ENCODE measurements around the gene SEMA5A. TPM values are rescaled to one million over a fixed set of nuclear protein-coding genes. Genes with fewer than 3 reads are reported as not detected.

The SEMA5A gene
- total RNA-seq, 1 donor from 2014 or later, result under 0.01 TPM

GRCh38 chr5:9515436-9515835 is 30.4 kb downstream of the SEMA5A start:
- no peak for DNase-seq (ENCODE audit: low read depth in 2 of 2)

DNA sequence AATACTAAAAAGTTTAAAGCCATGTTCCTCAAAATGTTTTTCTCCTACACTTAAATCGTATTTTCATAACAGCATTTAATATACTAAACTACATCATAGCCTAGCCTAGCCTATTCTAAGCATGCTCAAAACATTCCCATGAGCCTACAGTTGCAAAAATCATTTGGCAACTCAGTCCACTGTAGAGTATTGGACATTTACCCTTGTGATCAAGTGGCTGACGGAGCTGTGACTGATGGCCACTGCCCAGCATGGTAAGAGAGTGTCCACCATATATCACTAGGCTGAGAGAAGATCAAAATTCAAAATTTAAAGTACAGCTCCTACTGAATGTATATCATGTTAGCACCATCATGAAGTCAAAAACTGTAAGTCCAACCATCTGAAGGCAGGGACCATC is 30.9 kb downstream of the SEMA5A start:
- no peak for DNase-seq (ENCODE audit: low read depth in 2 of 2)

- no peak for DNase-seq (ENCODE audit: low read depth in 2 of 2)
Measured at GRCh38 chr5:9513827-9514226, 32.0 kb downstream of the SEMA5A start.

GRCh38 chr5:9512457-9512856 is 33.4 kb downstream of the SEMA5A start:
- no peak for DNase-seq (ENCODE audit: low read depth in 2 of 2)

- DNase-seq (ENCODE audit: low read depth in 2 of 2), result no peak
Measured at GRCh38 chr5:9507974-9508373, 37.9 kb downstream of the SEMA5A start.

DNA sequence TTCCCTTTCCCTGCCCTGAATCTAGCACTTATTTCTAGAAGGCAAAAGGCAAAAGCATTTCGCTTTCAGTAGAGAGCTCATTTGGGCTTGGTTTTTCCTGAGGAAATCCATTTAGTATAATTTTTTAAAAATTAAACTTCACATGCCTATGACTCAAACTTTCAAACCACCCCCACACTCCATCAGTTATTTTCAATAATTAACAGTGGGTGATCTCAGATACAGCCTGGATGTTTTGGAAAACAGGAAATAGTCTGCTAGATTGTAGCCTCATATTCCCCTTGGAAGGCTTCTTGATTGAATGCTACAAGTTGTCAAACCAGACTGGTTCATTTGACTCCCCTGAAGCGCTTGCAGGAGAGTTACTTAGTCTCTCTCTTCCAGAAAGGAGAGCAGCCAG is 40.6 kb downstream of the SEMA5A start:
- DNase-seq (ENCODE audit: low read depth in 2 of 2), result no peak

GRCh38 chr5:9502864-9503263 is 43.0 kb downstream of the SEMA5A start:
- DNase-seq (ENCODE audit: low read depth in 2 of 2), result no peak

GRCh38 chr5:9502050-9502834 is 43.6 kb downstream of the SEMA5A start:
- no peak for DNase-seq (ENCODE audit: low read depth in 2 of 2)

- no peak for DNase-seq (ENCODE audit: low read depth in 2 of 2)
Measured at GRCh38 chr5:9500625-9501024, 45.2 kb downstream of the SEMA5A start.

DNA sequence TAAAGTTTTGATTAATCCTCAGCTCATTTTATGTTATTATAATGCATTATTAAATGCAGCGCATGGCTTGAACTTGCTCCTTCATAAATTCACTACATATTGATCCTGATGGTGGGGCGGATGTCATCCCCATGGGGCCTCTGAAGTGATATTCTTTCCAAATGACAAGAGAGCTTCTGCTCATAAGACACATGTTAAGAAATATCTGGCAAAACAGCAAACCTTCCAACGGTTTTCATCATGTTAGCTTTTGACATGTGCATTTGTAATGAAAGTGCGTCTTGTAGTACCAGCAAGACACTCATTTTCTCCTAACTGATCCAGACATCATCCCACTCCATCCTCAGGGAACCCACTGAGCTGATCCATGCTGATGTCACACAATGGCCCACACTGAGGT is 45.7 kb downstream of the SEMA5A start:
- no peak for DNase-seq (ENCODE audit: low read depth in 2 of 2)

DNA sequence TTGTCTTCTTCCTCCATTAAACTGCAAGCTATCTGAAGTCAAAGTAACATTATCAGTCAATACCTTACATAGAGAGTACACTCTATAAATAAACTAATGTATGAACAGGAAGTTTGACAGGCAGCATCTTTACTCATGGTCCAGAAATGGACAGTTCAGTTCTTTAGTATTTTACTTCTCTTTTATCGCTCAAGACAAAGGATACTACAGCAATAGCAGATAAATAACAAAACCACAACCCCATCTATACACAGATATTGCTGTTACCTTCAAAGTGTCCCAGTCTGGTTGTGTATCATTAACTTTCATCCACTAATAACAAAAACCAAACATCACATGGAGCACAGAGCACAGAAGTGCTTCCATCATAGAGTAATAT is 46.4 kb downstream of the SEMA5A start:
- no peak for DNase-seq (ENCODE audit: low read depth in 2 of 2)

- peak in 1 of 2 donors; percentile 51 for DNase-seq (ENCODE audit: low read depth in 2 of 2)
Measured at GRCh38 chr5:9498541-9499497, 47.1 kb downstream of the SEMA5A start.

GRCh38 chr5:9497347-9497746 is 48.5 kb downstream of the SEMA5A start:
- DNase-seq (ENCODE audit: low read depth in 2 of 2), result no peak

DNA sequence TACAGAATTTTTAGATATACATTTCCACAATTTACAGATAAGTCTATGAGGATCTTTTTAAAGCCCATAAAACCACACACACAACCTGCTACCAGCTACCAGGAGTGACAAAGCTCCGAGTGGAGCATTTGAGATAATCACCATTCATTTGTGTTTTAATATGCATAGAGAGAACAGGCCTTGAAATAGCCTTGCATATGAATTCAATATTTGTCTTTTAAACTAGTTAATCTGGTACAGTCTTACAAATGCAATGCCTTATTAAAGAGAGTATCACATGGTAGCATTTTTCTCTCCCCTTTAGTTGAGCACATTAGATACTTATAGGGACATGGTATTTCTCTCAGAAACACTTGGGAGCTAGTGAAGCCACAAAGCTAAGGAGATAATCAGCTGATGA is 49.1 kb downstream of the SEMA5A start:
- no peak for DNase-seq (ENCODE audit: low read depth in 2 of 2)

- DNase-seq (ENCODE audit: low read depth in 2 of 2), result no peak
Measured at GRCh38 chr5:9495121-9495520, 50.8 kb downstream of the SEMA5A start.

GRCh38 chr5:9494301-9494700 is 51.6 kb downstream of the SEMA5A start:
- DNase-seq (ENCODE audit: low read depth in 2 of 2), result no peak

DNA sequence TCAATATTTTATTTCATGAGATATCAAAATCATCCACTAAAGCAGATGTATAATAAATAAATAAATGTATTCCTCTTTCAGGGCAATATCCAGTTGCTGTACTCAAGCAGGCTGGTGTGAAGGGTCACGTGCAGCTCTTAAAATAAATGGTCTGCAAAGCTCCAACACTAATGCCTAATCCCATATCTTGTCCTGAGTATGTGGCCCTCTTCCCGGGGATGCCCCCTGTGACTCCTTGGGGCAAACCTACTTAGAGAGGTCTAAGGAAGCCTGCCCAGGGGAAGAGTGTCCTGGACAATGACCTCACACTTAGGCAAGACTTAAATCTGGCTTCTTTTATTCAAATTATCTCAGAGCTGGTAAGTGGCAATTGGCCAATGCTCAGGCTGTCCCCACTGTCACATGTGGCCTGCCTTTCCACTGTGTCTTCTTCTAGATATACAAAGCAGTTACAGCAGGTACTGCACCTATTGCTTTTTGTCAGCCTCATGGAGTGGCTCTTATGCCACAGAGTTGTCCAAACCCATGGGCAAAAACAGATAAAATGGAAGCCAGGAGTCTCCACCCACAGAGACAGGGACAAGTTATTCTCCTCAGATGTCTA is 55.3 kb downstream of the SEMA5A start:
- no peak for DNase-seq (ENCODE audit: low read depth in 2 of 2)

- DNase-seq (ENCODE audit: low read depth in 2 of 2), result no peak
Measured at GRCh38 chr5:9483779-9484178, 62.1 kb downstream of the SEMA5A start.

DNA sequence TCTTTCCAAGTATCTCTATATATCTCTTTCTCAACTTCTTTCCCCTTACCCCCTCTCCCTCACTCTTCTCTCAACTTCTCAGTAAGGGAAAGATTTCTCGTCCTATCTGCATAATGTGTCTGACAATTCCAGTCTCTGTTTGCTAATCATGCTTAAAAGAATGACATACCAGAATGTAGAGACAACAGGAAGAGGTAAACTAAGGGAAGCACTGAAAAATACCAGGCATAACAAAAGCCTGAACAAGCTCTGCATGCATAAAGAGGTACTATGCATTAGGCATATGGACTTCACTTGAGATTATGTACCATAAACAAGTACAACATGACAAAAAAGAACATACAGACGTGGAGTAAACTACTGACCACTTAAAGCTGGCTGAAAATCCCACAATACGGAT is 62.6 kb downstream of the SEMA5A start:
- DNase-seq (ENCODE audit: low read depth in 2 of 2), result no peak

- no peak for DNase-seq (ENCODE audit: low read depth in 2 of 2)
Measured at GRCh38 chr5:9482381-9482780, 63.5 kb downstream of the SEMA5A start.

DNA sequence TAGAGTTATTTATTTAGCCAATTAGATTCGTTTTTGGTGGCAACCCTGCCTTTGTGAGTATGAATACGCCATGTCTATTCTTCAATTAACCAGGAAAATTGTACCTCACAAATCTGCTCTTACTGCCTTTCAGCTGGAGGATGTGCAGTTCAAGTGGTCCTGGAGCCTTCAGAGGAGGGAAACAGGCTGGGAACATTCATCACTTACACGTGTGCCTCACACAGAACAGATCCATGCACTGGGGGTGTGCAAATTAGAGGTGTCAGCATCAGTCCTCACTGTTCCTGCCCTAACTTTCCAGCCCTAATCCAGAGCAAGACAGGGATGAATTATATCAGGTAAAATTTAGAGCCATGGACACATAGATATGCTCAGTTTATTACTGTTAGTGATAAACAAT is 65.4 kb downstream of the SEMA5A start:
- DNase-seq (ENCODE audit: low read depth in 2 of 2), result no peak

DNA sequence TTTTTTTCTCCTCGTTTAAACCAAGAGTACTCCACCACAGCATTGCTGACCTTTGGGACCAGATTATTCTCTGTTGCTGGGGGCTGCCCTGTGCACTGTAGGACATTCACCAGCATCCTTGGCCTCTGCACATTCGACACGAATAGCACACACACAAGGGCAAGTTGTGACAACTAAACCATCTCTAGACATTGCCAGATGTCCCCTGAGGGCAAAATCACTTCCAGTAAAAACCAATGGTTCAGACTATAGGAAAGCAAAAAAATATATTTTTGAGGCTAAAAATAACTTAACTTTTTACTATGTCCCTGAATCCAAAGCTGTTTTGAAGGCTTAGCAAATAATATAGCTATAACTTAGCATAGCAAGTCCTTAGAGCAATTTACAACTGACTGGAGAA is 65.9 kb downstream of the SEMA5A start:
- DNase-seq (ENCODE audit: low read depth in 2 of 2), result no peak
